ENCODE data around the gene CTSS.
"Not testable (repeated sequence)": the region's sequence is repeated elsewhere in the genome, so short reads cannot be mapped to it uniquely, and the experiment has no call there.

DNA sequence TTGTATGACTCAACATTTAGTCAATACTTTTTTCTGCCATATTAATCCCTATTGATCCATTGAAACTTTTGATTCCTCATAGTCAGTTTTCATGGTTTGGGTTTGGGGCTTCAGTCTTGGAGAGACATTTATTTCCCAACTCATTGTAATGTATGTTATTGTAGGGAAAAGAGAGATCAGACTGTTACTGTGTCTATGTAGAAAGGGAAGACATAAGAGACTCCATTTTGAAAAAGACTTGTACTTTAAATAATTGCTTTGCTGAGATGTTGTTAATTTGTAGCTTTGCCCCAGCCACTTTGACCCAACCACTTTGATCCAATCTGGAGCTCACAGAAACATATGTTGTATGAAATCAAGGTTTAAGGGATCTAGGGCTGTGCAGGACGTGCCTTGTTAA, 56.5 kb downstream of the CTSS start:
- TF ChIP-seq POLR2AphosphoS5 (IDR thresholded peaks at IDR 0.05; ENCODE audit: insufficient read depth, low read depth, low read length); MYC (IDR thresholded peaks at IDR 0.05; ENCODE audit: low read depth, low read length); CTCF (IDR thresholded peaks at IDR 0.05; ENCODE audit: extremely low read depth in 1 of 2, insufficient read depth in 1 of 2, low read depth in 1 of 2, low read length in 2 of 2); MAX (IDR thresholded peaks at IDR 0.05; ENCODE audit: insufficient read depth, insufficient read length); EZH2 (IDR thresholded peaks at IDR 0.05; ENCODE audit: borderline replicate concordance, low read depth, low read length, severe bottlenecking); POLR2A (IDR thresholded peaks at IDR 0.05; ENCODE audit: low read depth, low read length); GATA2 (IDR thresholded peaks at IDR 0.05; ENCODE audit: insufficient read depth, insufficient read length, low read depth, low read length): not testable (repeated sequence)

Measured in endothelial cell of umbilical vein (primary cell).